Measurements from ENCODE around the gene SIL1.

SIL1 gene

GRCh38 chr5:138985683-138986082 lies 212.5 kb downstream of the SIL1 start:
- DNase-seq (ENCODE audit: extremely low spot score): no peak
- ChIA-PET POLR2A (no interaction called here), CTCF (no interaction called here)
- TF ChIP-seq, protein P1, sequence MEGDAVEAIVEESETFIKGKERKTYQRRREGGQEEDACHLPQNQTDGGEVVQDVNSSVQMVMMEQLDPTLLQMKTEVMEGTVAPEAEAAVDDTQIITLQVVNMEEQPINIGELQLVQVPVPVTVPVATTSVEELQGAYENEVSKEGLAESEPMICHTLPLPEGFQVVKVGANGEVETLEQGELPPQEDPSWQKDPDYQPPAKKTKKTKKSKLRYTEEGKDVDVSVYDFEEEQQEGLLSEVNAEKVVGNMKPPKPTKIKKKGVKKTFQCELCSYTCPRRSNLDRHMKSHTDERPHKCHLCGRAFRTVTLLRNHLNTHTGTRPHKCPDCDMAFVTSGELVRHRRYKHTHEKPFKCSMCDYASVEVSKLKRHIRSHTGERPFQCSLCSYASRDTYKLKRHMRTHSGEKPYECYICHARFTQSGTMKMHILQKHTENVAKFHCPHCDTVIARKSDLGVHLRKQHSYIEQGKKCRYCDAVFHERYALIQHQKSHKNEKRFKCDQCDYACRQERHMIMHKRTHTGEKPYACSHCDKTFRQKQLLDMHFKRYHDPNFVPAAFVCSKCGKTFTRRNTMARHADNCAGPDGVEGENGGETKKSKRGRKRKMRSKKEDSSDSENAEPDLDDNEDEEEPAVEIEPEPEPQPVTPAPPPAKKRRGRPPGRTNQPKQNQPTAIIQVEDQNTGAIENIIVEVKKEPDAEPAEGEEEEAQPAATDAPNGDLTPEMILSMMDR (IDR thresholded peaks at IDR 0.05; ENCODE audit: control extremely low read depth, extremely low read depth, low read depth, missing control alignments): no peak

DNA sequence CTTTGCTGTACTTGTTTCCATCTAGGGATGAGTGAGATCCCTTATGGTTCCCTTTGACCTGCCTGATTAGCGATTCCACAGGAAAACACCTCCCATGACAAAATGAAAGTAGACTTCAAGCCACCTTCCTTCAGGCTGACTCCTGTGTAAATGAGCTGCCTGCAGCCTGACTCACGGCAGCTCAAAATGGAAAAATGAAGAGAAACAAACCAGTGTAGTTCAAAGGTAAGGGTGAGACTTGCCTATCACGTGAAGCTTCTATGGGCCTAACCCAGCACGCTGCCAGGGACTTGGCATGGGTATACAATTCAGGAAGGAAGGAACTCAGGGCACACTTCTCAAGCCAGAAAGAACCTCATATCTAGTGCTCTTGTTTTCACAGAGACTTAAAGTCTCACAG lies 212.9 kb downstream of the SIL1 start:
- DNase-seq (ENCODE audit: extremely low spot score): no peak
- TF ChIP-seq, protein P1 (IDR thresholded peaks at IDR 0.05; ENCODE audit: control extremely low read depth, extremely low read depth, low read depth, missing control alignments): no peak
- CTCF ChIA-PET: no interaction called here
- POLR2A ChIA-PET: no interaction called here

GRCh38 chr5:138983984-138984383 lies 214.2 kb downstream of the SIL1 start:
- CTCF ChIA-PET: interaction anchor here (0.8 kb wide), 1 partner anchor 21 kb away, joined by 3 read pairs; no protein-coding TSS in a partner anchor
- TF ChIP-seq, protein P1 (IDR thresholded peaks at IDR 0.05; ENCODE audit: control extremely low read depth, extremely low read depth, low read depth, missing control alignments): no peak
- no peak for DNase-seq (ENCODE audit: extremely low spot score)
- POLR2A ChIA-PET: no interaction called here

DNA sequence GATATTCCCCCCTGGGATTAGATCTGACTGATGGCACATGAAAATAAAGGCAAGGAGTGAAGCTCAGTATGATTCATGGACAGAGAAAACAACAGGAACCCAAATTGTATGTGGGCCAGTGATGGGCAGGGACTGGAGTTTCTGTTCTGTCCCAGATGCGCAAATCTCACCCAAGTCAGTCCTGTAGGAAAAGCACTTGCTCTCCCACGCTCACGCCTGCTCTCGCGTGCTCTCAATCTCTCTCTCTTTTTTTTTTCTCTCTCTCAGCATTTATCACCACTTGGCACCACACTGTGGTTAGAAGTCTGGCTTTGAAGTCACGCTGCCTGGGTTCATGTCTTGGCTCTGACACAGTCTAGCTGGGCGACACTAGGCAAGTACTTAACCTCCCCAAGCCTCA lies 216.6 kb downstream of the SIL1 start:
- POLR2A ChIA-PET: no interaction called here

DNA sequence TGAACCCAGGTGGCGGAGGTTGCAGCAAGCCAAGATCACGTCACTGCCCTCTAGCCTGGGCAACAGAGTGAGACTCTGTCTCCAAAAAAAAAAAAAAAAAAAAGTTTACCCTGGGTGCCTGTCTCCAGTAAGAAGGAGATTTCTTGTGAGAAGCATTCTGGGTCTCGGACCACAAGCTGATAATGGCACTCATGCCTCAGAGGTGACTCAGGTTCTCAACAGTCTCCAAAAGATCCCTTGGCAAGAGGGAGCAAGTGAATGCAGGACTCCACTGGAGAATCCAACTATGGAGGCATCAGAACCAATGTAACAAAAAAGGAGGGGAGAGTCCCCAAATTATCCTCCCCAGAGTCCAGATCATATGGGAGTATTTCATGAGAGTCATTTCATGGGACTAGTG lies 217.0 kb downstream of the SIL1 start:
- TF ChIP-seq, protein P1 (IDR thresholded peaks at IDR 0.05; ENCODE audit: control extremely low read depth, extremely low read depth, low read depth, missing control alignments): no peak
- CTCF ChIA-PET: no interaction called here
- POLR2A ChIA-PET: no interaction called here
- no peak for DNase-seq (ENCODE audit: extremely low spot score)

More for the DNA sequence above, 216.6 kb downstream of the SIL1 start:
- TF ChIP-seq, protein P1 (IDR thresholded peaks at IDR 0.05; ENCODE audit: control extremely low read depth, extremely low read depth, low read depth, missing control alignments): no peak
- DNase-seq (ENCODE audit: extremely low spot score): no peak
- CTCF ChIA-PET: interaction anchor here (0.8 kb wide), 1 partner anchor 9 kb away, joined by 3 read pairs; no protein-coding TSS in a partner anchor

DNA sequence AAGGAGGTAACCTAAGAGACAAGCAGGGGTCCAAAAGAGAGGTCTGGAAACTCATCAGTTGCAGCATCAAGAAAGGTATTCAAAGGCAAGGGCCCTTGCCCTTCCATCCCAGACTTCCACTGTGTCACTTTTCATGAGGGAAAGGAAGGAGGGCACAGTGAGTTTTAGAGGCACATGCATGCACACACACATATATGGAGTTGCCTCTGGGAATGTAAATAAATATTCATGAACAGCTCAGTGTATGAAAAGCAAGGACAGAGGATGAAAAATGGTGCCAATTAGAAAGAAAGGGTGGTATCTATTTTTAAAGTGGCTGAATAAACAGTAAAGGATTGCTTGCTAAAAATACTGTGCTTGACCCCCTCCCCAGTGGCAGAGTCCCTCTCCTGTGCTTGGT lies 217.7 kb downstream of the SIL1 start:
- TF ChIP-seq, protein P1 (IDR thresholded peaks at IDR 0.05; ENCODE audit: control extremely low read depth, extremely low read depth, low read depth, missing control alignments): no peak
- ChIA-PET POLR2A (no interaction called here), CTCF (no interaction called here)
- no peak for DNase-seq (ENCODE audit: extremely low spot score)
